Mesendoderm (in vitro differentiated cells): ENCODE data around the gene MAP1LC3C.
A peak's percentile ranks its signal among the peaks of the same experiment; 100 is the strongest.

Experiments used
- DNase-seq: peaks from one replicate; pipeline ENCODE4 v3.0.0; 2013
- H2AK5ac ChIP-seq: 2 replicates; pipeline ENCODE4 v1.6.1; 2013; ENCODE audit warnings: low read length, inconsistent platforms
- H2BK120ac ChIP-seq: 2 replicates; pipeline ENCODE4 v1.6.1; 2013; ENCODE audit warnings: low read depth, mild to moderate bottlenecking, low read length, moderate library complexity, mixed read lengths
- H2BK15ac ChIP-seq: replicated peaks from 2 replicates; pipeline ENCODE4 v1.6.1; 2013; ENCODE audit warnings: low read depth, mild to moderate bottlenecking, moderate library complexity
- H2BK5ac ChIP-seq: 2 replicates; pipeline ENCODE4 v1.6.1; 2013; ENCODE audit warnings: low read length, inconsistent platforms
- H3K18ac ChIP-seq: 2 replicates; pipeline ENCODE4 v1.6.1; 2013; ENCODE audit warnings: mild to moderate bottlenecking, low read length, mixed read lengths
- H3K23ac ChIP-seq: one replicate; pipeline ENCODE4 v1.6.1; 2013; ENCODE audit warnings: low read length
- H3K27ac ChIP-seq: 2 replicates; pipeline ENCODE4 v1.5.1; 2013; ENCODE audit warnings: low read depth, mild to moderate bottlenecking, inconsistent platforms, low read length, moderate library complexity
- H3K27me3 ChIP-seq: 2 replicates; pipeline ENCODE4 v1.6.1; 2013; ENCODE audit warnings: low read length, control low read depth, mild to moderate bottlenecking, inconsistent platforms; ENCODE audit not compliant: insufficient read depth, poor library complexity
- H3K36me3 ChIP-seq: 2 replicates; pipeline ENCODE4 v1.6.1; 2013; ENCODE audit warnings: low read length, inconsistent platforms; ENCODE audit not compliant: control insufficient read depth, insufficient read depth
- H3K4ac ChIP-seq: one replicate; pipeline ENCODE4 v1.6.1; 2013; ENCODE audit warnings: low read depth, mild to moderate bottlenecking, low read length, moderate library complexity
- H3K4me1 ChIP-seq: 2 replicates; pipeline ENCODE4 v1.6.1; 2013; ENCODE audit warnings: low read depth, low read length, inconsistent platforms; ENCODE audit not compliant: control insufficient read depth
- H3K4me2 ChIP-seq: 2 replicates; pipeline ENCODE4 v1.6.1; 2013; ENCODE audit warnings: low read length
- H3K4me3 ChIP-seq: 2 replicates; pipeline ENCODE4 v1.5.1; 2013; ENCODE audit warnings: mild to moderate bottlenecking, low read length
- H3K56ac ChIP-seq: one replicate; pipeline ENCODE4 v1.6.1; 2013; ENCODE audit warnings: low read length
- H3K79me1 ChIP-seq: 2 replicates; pipeline ENCODE4 v1.6.1; 2013; ENCODE audit warnings: low read length, inconsistent platforms
- H3K79me2 ChIP-seq: 2 replicates; pipeline ENCODE4 v1.6.1; 2013; ENCODE audit warnings: mild to moderate bottlenecking, low read length; ENCODE audit not compliant: control insufficient read depth, insufficient read depth
- H3K9ac ChIP-seq: 2 replicates; pipeline ENCODE4 v1.6.1; 2013; ENCODE audit warnings: low read length, inconsistent platforms
- H4K5ac ChIP-seq: one replicate; pipeline ENCODE4 v1.6.1; 2013; ENCODE audit warnings: low read length
- H4K8ac ChIP-seq: one replicate; pipeline ENCODE4 v1.6.1; 2013; ENCODE audit warnings: low read depth, mild to moderate bottlenecking, control low read depth, low read length, moderate library complexity
- WGBS: extraction: QIAGEN DNeasy Blood & Tissue Kit; methylation state at CpG from one replicate; pipeline ENCODE4 v1.1.7; 2013; ENCODE audit warnings: low lambda C conversion rate, missing lambda C conversion rate; ENCODE audit not compliant: insufficient coverage; ENCODE audit errors: extremely low coverage; 5-methylcytosine and 5-hydroxymethylcytosine counted together

MAP1LC3C gene

DNA sequence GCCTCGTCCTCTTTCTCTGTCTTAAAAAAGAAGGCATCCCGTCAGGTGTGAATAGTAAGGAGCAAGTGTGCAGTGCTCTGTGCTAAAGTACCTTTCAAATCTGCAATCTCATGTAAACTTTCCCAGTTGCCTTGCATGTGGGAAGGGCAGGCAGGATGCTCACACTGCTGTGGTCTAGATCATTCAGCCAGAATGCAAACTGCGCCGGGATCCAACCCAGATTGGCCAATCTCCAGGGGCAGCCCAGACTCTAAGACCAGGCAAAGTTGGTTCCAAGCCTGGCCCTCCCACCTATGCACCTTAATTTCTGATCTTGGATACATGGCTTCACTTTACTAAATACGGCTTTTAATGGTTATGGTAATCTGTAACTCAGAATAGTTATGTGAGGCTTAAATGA, 3.2 kb upstream of the MAP1LC3C start:
- Histone ChIP-seq H4K5ac (no peak overlapping the region), H3K27me3 (no peaks in the 10 kb centered on the region), H3K4me2 (no peak overlapping the region), H2BK120ac (no peak overlapping the region), H3K27ac (no peak overlapping the region), H3K4me3 (no peak overlapping the region), H3K56ac (no peak overlapping the region), H3K4me1 (no peaks in the 10 kb centered on the region), H3K9ac (no peak overlapping the region), H3K18ac (no peak overlapping the region), H2BK15ac (no peak overlapping the region), H2BK5ac (no peak overlapping the region), H3K4ac (no peak overlapping the region), H3K79me2 (no peaks in the 10 kb centered on the region), H4K8ac (no peak overlapping the region), H3K79me1 (no peaks in the 10 kb centered on the region), H3K23ac (no peak overlapping the region), H2AK5ac (no peak overlapping the region), H3K36me3 (no peaks in the 10 kb centered on the region)
- DNase-seq = no peak
- WGBS = no CpG with 5 or more reads among the region's 5 CpGs

DNA sequence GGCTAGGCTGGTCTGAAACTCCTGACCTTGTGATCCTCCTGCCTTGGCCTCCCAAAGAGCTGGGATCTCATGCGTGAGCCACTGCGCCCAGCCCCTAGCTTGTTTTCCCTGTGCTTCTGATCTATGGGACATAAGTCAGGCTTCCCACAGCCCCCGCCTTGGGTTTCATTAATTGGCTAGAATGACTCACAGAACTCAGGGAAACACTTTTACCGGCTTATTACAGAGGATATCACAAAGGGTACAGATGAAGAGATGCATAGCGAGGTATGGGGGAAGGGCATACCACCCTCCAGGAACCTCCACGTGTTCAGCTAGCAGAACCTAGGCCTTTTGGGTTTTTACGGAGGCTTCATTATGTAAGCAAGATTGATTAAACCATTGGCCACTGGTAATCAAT, 1.5 kb upstream of the MAP1LC3C start:
- H3K23ac ChIP-seq = no peak overlapping the region
- H3K4me1 ChIP-seq = no peaks in the 10 kb centered on the region
- no peak overlapping the region for H3K56ac ChIP-seq
- no peak overlapping the region for H3K4ac ChIP-seq
- H2BK5ac ChIP-seq = no peak overlapping the region
- no peak overlapping the region for H4K5ac ChIP-seq
- H3K4me3 ChIP-seq = no peak overlapping the region
- no peak overlapping the region for H2BK15ac ChIP-seq
- no CpG with 5 or more reads among the region's 7 CpGs for WGBS
- no peak overlapping the region for H3K9ac ChIP-seq
- no peak overlapping the region for H4K8ac ChIP-seq
- no peaks in the 10 kb centered on the region for H3K79me2 ChIP-seq
- no peak overlapping the region for H2AK5ac ChIP-seq
- no peak overlapping the region for H3K4me2 ChIP-seq
- no peak overlapping the region for H3K18ac ChIP-seq
- H3K27me3 ChIP-seq = no peaks in the 10 kb centered on the region
- H3K79me1 ChIP-seq = no peaks in the 10 kb centered on the region
- DNase-seq = no peak
- no peak overlapping the region for H3K27ac ChIP-seq
- H3K36me3 ChIP-seq = no peaks in the 10 kb centered on the region
- no peak overlapping the region for H2BK120ac ChIP-seq

DNA sequence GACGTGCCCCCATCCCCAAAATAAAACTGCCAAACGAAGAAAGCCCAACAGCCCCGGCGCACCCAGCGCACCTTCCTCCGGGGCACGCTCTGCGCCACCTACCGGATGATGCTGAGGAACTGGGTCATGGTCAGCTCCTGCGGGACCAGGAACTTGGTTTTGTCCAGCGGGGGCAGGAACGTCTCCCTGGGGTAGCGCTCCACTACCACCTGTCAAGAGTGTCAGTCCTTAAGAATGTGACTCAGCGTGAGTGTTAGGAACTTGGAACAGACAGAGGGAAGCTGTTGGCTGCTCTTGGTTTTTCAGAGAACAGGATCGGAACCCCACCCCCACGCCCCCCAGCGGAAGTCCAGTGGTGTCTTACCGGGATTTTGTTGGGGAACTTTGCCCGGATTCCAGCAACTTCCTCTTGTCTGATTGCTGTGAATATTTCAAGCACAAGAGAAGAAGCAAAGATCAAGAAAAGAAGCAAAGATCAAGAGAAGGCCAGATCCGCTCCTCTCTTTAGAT, 431 bp downstream of the MAP1LC3C start:
- Histone ChIP-seq H3K27me3 (no peaks in the 10 kb centered on the region), H3K18ac (no peak overlapping the region), H3K4me2 (peak overlapping the region; percentile 80), H3K56ac (peak overlapping the region; percentile 67), H3K79me1 (no peaks in the 10 kb centered on the region), H3K4me3 (peak overlapping the region; percentile 30), H3K79me2 (no peaks in the 10 kb centered on the region), H3K36me3 (no peaks in the 10 kb centered on the region), H3K4ac (no peak overlapping the region), H2BK5ac (no peak overlapping the region), H4K5ac (no peak overlapping the region), H2BK120ac (no peak overlapping the region), H3K9ac (peak overlapping the region; percentile 54), H2BK15ac (no peak overlapping the region), H4K8ac (no peak overlapping the region), H2AK5ac (no peak overlapping the region), H3K4me1 (no peaks in the 10 kb centered on the region), H3K27ac (peak overlapping the region; percentile 30), H3K23ac (no peak overlapping the region)
- no CpG with 5 or more reads among the region's 20 CpGs for WGBS
- peak; percentile 93 for DNase-seq

DNA sequence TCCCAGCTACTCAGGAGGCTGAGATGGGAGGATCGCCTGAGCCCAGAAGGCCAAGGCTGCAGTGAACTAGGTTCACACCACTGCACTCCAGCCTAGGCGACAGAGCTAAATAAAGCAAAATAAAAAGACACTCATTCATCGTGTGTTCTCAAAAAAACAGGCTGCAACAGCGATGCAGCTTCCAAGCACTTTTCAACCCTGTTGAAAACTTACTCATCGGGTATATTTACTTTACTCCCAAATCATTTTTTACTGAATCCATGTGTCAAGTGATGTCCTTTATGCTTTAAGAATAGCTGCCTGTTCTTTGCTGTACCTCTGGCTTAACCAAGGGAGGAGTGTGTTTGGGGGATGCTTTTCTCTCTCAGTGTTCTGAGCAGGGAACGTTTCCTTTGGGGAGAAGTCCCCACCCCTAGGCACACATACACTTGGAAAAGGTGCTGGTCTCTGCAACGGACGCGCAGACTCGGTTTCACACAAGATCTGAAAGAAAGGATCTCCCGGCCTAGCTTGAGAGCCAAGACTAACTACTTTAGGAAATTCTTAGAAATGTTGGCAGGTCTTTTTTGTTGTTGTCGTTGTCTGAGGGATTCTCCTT, 1.4 kb downstream of the MAP1LC3C start:
- no peak overlapping the region for H2BK5ac ChIP-seq
- H3K23ac ChIP-seq = no peak overlapping the region
- H3K36me3 ChIP-seq = no peaks in the 10 kb centered on the region
- H3K9ac ChIP-seq = no peak overlapping the region
- H3K18ac ChIP-seq = no peak overlapping the region
- no peaks in the 10 kb centered on the region for H3K79me1 ChIP-seq
- no CpG with 5 or more reads among the region's 12 CpGs for WGBS
- no peak overlapping the region for H3K4me2 ChIP-seq
- H4K5ac ChIP-seq = no peak overlapping the region
- H3K4me3 ChIP-seq = no peak overlapping the region
- no peaks in the 10 kb centered on the region for H3K27me3 ChIP-seq
- no peak overlapping the region for H3K56ac ChIP-seq
- no peak overlapping the region for H3K27ac ChIP-seq
- H2BK15ac ChIP-seq = no peak overlapping the region
- no peak overlapping the region for H3K4ac ChIP-seq
- DNase-seq = no peak
- no peaks in the 10 kb centered on the region for H3K4me1 ChIP-seq
- no peak overlapping the region for H4K8ac ChIP-seq
- H2AK5ac ChIP-seq = no peak overlapping the region
- H2BK120ac ChIP-seq = no peak overlapping the region
- no peaks in the 10 kb centered on the region for H3K79me2 ChIP-seq

DNA sequence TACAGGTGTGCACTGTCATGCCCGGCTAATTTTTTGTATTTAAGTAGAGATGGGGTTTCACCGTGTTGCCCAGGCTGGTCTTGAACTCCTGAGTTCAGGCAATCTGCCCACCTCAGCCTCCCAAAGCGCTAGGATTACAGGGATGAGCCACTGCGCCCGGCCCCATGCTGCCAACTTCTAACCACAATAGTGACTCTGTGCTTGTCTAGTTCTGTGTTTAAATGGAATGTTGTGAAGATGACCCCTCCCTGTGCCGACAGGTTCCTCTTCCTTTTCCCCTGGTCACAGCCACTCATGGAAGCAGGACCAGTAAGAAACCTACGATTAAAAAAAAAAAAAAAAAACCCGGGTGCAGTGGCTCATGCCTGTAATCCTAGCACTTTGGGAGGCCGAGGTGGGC, 4.7 kb downstream of the MAP1LC3C start:
- H3K9ac ChIP-seq = no peak overlapping the region
- no peaks in the 10 kb centered on the region for H3K4me1 ChIP-seq
- H4K8ac ChIP-seq = no peak overlapping the region
- no peak for DNase-seq
- no peak overlapping the region for H2BK120ac ChIP-seq
- no peak overlapping the region for H3K4ac ChIP-seq
- H2BK15ac ChIP-seq = no peak overlapping the region
- no peak overlapping the region for H3K4me3 ChIP-seq
- no peaks in the 10 kb centered on the region for H3K79me1 ChIP-seq
- no peak overlapping the region for H3K56ac ChIP-seq
- no peak overlapping the region for H3K18ac ChIP-seq
- H2BK5ac ChIP-seq = no peak overlapping the region
- H3K36me3 ChIP-seq = no peaks in the 10 kb centered on the region
- H4K5ac ChIP-seq = no peak overlapping the region
- H3K79me2 ChIP-seq = no peaks in the 10 kb centered on the region
- H3K27ac ChIP-seq = no peak overlapping the region
- no peak overlapping the region for H3K4me2 ChIP-seq
- no peak overlapping the region for H3K23ac ChIP-seq
- H2AK5ac ChIP-seq = no peak overlapping the region
- WGBS = no CpG with 5 or more reads among the region's 9 CpGs
- H3K27me3 ChIP-seq = no peaks in the 10 kb centered on the region

DNA sequence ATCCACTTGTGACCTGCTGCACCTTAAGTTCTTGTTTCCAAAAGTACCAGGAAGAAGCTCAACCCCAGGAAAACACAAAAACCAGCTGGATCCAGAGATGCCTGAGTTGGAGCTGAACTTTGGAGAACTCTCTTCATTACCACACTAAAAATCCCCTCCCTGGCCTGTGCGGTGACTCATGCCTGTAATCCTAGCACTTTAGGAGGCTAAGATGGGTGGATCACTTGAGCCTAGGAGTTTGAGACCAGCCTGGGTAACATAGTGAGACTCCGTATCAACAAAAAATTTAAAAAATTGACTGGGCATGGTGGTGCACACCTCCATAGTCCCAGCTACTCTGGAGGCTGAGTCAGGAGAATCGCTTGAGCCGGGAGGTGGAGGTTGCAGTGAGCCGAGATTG, 6.2 kb downstream of the MAP1LC3C start:
- Histone ChIP-seq H3K36me3 (no peaks in the 10 kb centered on the region), H3K4me2 (no peak overlapping the region), H3K27me3 (no peaks in the 10 kb centered on the region), H2BK15ac (no peak overlapping the region), H2BK120ac (no peak overlapping the region), H3K4me3 (no peak overlapping the region), H3K79me2 (no peaks in the 10 kb centered on the region), H3K4ac (no peak overlapping the region), H4K8ac (no peak overlapping the region), H3K27ac (no peak overlapping the region), H3K4me1 (no peaks in the 10 kb centered on the region), H2BK5ac (no peak overlapping the region), H3K56ac (no peak overlapping the region), H3K18ac (no peak overlapping the region), H3K23ac (no peak overlapping the region), H3K79me1 (no peaks in the 10 kb centered on the region), H2AK5ac (no peak overlapping the region), H3K9ac (no peak overlapping the region), H4K5ac (no peak overlapping the region)
- DNase-seq = no peak
- WGBS = no CpG with 5 or more reads among the region's 5 CpGs
